Neuronal stem cell (in vitro differentiated cells): ENCODE measurements around the gene RCBTB1.
"Not testable (repeated sequence)": the region's sequence is repeated elsewhere in the genome, so short reads cannot be mapped to it uniquely, and the experiment has no call there.

ENCODE experiments used
- DNase-seq: peaks from one replicate; pipeline ENCODE4 v3.0.0-alpha.2; 2013; ENCODE audit warnings: low spot score
- H2AFZ ChIP-seq: one replicate; pipeline ENCODE4 v1.6.1; 2013; ENCODE audit warnings: mild to moderate bottlenecking, low read length, inconsistent platforms
- H2AK5ac ChIP-seq: 2 replicates; pipeline ENCODE4 v1.6.1; 2013; ENCODE audit warnings: low read depth, mild to moderate bottlenecking, inconsistent platforms, low read length, moderate library complexity, mixed read lengths
- H2BK120ac ChIP-seq: 2 replicates; pipeline ENCODE4 v1.6.1; 2013; ENCODE audit warnings: low read depth, mild to moderate bottlenecking, inconsistent platforms, low read length, moderate library complexity, mixed read lengths
- H2BK12ac ChIP-seq: one replicate; pipeline ENCODE4 v1.6.1; 2013; ENCODE audit warnings: low read length, inconsistent platforms
- H2BK15ac ChIP-seq: 2 replicates; pipeline ENCODE4 v1.6.1; 2013; ENCODE audit warnings: mild to moderate bottlenecking, low read length, inconsistent platforms, mixed read lengths
- H2BK5ac ChIP-seq: one replicate; pipeline ENCODE4 v1.6.1; 2013; ENCODE audit warnings: inconsistent platforms, mild to moderate bottlenecking, low read length, moderate library complexity
- H3K14ac ChIP-seq: one replicate; pipeline ENCODE4 v1.6.1; 2013; ENCODE audit warnings: low read length, inconsistent platforms
- H3K18ac ChIP-seq: 2 replicates; pipeline ENCODE4 v1.6.1; 2013; ENCODE audit warnings: low read length, inconsistent platforms
- H3K23ac ChIP-seq: 2 replicates; pipeline ENCODE4 v1.6.1; 2013; ENCODE audit warnings: low read depth, mild to moderate bottlenecking, mixed read lengths, low read length, inconsistent platforms; ENCODE audit not compliant: poor library complexity
- H3K27ac ChIP-seq: replicated peaks from 3 replicates; pipeline ENCODE4 v1.5.1; 2013; ENCODE audit warnings: low read length, inconsistent platforms
- H3K27me3 ChIP-seq, 3 experiments: 2 replicates each; pipeline ENCODE4 v1.6.1; 2013; ENCODE audit warnings: low read length in 3 of 3, mild to moderate bottlenecking in 2 of 3, inconsistent platforms in 1 of 3, low read depth in 1 of 3, mixed read lengths in 1 of 3, moderate library complexity in 1 of 3; ENCODE audit not compliant: control insufficient read depth in 3 of 3, insufficient read depth in 3 of 3
- H3K36me3 ChIP-seq, 2 donors: replicated peaks in 1 of 2; 2 replicates each; pipeline ENCODE4 v1.6.1; 2013; ENCODE audit warnings: low read length in 2 of 2; ENCODE audit not compliant: control insufficient read depth in 2 of 2, insufficient read depth in 2 of 2
- H3K4ac ChIP-seq: 2 replicates; pipeline ENCODE4 v1.6.1; 2013; ENCODE audit warnings: inconsistent platforms, mild to moderate bottlenecking, low read length, moderate library complexity
- H3K4me1 ChIP-seq, 2 donors: 1 replicate in 1 of 2; 2 replicates in 1 of 2; pipeline ENCODE4 v1.6.1; 2013; ENCODE audit warnings: low read length in 2 of 2, low read depth in 1 of 2; ENCODE audit not compliant: control insufficient read depth in 2 of 2, insufficient read depth in 1 of 2
- H3K4me2 ChIP-seq: one replicate; pipeline ENCODE4 v1.6.1; 2013; ENCODE audit warnings: mild to moderate bottlenecking, low read length, inconsistent platforms; ENCODE audit not compliant: insufficient read depth, poor library complexity, severe bottlenecking
- H3K4me3 ChIP-seq, 2 donors: 2 replicates each; pipeline ENCODE4 v1.5.1; 2013; ENCODE audit warnings: low read length in 2 of 2, mild to moderate bottlenecking in 2 of 2, inconsistent platforms in 1 of 2, moderate library complexity in 1 of 2
- H3K79me1 ChIP-seq: one replicate; pipeline ENCODE4 v1.6.1; 2013; ENCODE audit warnings: low read depth, mild to moderate bottlenecking, inconsistent platforms, low read length, moderate library complexity
- H3K9ac ChIP-seq: one replicate; pipeline ENCODE4 v1.6.1; 2013; ENCODE audit warnings: mild to moderate bottlenecking, low read depth, low read length, inconsistent platforms; ENCODE audit not compliant: poor library complexity
- H3K9me3 ChIP-seq, 2 donors: replicated peaks in 1 of 2; 2 replicates each; pipeline versions ENCODE3 to v1.6.1; 2013; ENCODE audit warnings: low read length in 2 of 2, mild to moderate bottlenecking in 2 of 2, inconsistent platforms in 1 of 2, low read depth in 1 of 2, mixed read lengths in 1 of 2, moderate library complexity in 1 of 2; ENCODE audit not compliant: control insufficient read depth in 2 of 2, insufficient read depth in 1 of 2
- H4K8ac ChIP-seq: one replicate; pipeline ENCODE4 v1.6.1; 2013; ENCODE audit warnings: low read depth, mild to moderate bottlenecking, inconsistent platforms, low read length, moderate library complexity
- H4K91ac ChIP-seq: one replicate; pipeline ENCODE4 v1.6.1; 2013; ENCODE audit warnings: low read length, low read depth, mild to moderate bottlenecking, inconsistent platforms; ENCODE audit not compliant: poor library complexity
- WGBS, 2 donors: extraction: QIAGEN DNeasy Blood & Tissue Kit; methylation state at CpG; one replicate each; pipeline ENCODE4 v1.1.7; 2013; ENCODE audit warnings: missing lambda C conversion rate in 2 of 2, mixed read lengths in 1 of 2; ENCODE audit not compliant: insufficient read length in 2 of 2, insufficient replicate concordance in 1 of 2; ENCODE audit errors: extremely low coverage in 2 of 2; 5-methylcytosine and 5-hydroxymethylcytosine counted together

Gene RCBTB1

GRCh38 chr13:49594576-49594975, 9.2 kb upstream of the RCBTB1 start:
- DNase-seq, result no peak
- H3K14ac ChIP-seq, result no peak overlapping the region
- no peak overlapping the region for H4K8ac ChIP-seq
- H3K4me2 ChIP-seq, result no peak overlapping the region
- no peaks in the 10 kb centered on the region for H3K27me3 ChIP-seq
- H3K4me1 ChIP-seq, result no peaks in the 10 kb centered on the region
- H2AK5ac ChIP-seq, result no peak overlapping the region
- peaks cover 1% of the 10 kb centered on the region for H3K79me1 ChIP-seq
- H2BK5ac ChIP-seq, result no peak overlapping the region
- no peak overlapping the region for H2AFZ ChIP-seq
- H3K36me3 ChIP-seq, result no peaks in the 10 kb centered on the region
- H4K91ac ChIP-seq, result no peak overlapping the region
- no peak overlapping the region for H3K9ac ChIP-seq
- no peak overlapping the region for H3K4ac ChIP-seq
- H3K4me3 ChIP-seq, result no peak overlapping the region
- H3K23ac ChIP-seq, result no peak overlapping the region
- no peak overlapping the region for H2BK120ac ChIP-seq
- peaks cover 0 to 3% of the 10 kb centered on the region in 2 donors for H3K9me3 ChIP-seq
- no peak overlapping the region for H2BK12ac ChIP-seq
- H2BK15ac ChIP-seq, result no peak overlapping the region
- no peak overlapping the region for H3K18ac ChIP-seq
- no peak overlapping the region for H3K27ac ChIP-seq

- H3K18ac ChIP-seq, H4K8ac ChIP-seq, H3K27me3 ChIP-seq, H4K91ac ChIP-seq, H3K23ac ChIP-seq, H3K36me3 ChIP-seq, H3K9ac ChIP-seq, H2BK120ac ChIP-seq, H2AFZ ChIP-seq, H3K79me1 ChIP-seq, H2BK5ac ChIP-seq, H2AK5ac ChIP-seq, H3K4me2 ChIP-seq, H2BK12ac ChIP-seq, H3K4me3 ChIP-seq, H3K9me3 ChIP-seq, H2BK15ac ChIP-seq, H3K27ac ChIP-seq, H3K4ac ChIP-seq, H3K14ac ChIP-seq, DNase-seq, H3K4me1 ChIP-seq: not testable (repeated sequence)
- WGBS, 2 donors, result no CpG with 5 or more reads among the region's 4 CpGs
Observed at GRCh38 chr13:49593876-49594275, 8.5 kb upstream of the RCBTB1 start.

GRCh38 chr13:49590714-49591113, 5.4 kb upstream of the RCBTB1 start:
- H3K27me3 ChIP-seq, H3K4ac ChIP-seq, H2BK15ac ChIP-seq, DNase-seq, H3K14ac ChIP-seq, H3K4me3 ChIP-seq, H2AK5ac ChIP-seq, H3K36me3 ChIP-seq, H3K4me1 ChIP-seq, H3K27ac ChIP-seq, H3K79me1 ChIP-seq, H4K91ac ChIP-seq, H2BK5ac ChIP-seq, H3K9ac ChIP-seq, H3K4me2 ChIP-seq, H3K23ac ChIP-seq, H2BK120ac ChIP-seq, H3K18ac ChIP-seq, H4K8ac ChIP-seq, H2BK12ac ChIP-seq, H3K9me3 ChIP-seq, H2AFZ ChIP-seq: not testable (repeated sequence)
- no CpG with 5 or more reads among the region's 3 CpGs for WGBS, 2 donors

DNA sequence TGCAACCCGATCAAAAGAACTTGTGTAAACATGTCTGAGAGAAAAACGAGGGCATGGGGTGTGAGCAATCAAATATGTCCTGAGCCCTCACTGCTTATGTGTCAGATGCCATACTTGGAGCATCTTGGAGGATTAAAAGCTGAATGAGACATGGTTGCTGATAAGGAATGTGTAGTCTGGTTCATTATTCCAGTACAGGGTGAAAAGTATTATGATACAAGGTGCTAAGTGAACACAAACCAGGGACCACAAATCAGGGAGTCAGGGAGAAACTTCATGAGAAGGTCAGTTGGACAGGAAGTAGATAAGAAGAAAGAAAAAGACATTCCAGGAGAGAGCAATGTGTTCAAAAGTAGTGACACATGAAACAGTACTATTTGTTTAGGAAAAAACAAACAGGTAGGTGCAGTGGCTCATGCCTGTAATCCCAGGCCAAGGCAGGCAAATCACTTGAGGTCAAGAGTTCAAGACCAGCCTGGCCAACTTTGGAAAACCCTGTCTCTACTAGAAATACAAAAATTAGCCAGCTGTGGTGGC, 2.0 kb upstream of the RCBTB1 start:
- no peak overlapping the region for H4K91ac ChIP-seq
- no peak overlapping the region for H3K18ac ChIP-seq
- H3K9ac ChIP-seq, result no peak overlapping the region
- no peak overlapping the region for H3K4me3 ChIP-seq
- peaks cover 2 to 11% of the 10 kb centered on the region in 2 donors for H3K4me1 ChIP-seq
- no peak overlapping the region for H3K4me2 ChIP-seq
- no peak for DNase-seq
- no peak overlapping the region for H3K23ac ChIP-seq
- H2BK12ac ChIP-seq, result no peak overlapping the region
- no peak overlapping the region for H2BK120ac ChIP-seq
- H3K27ac ChIP-seq, result no peak overlapping the region
- no peak overlapping the region for H2BK15ac ChIP-seq
- no peak overlapping the region for H4K8ac ChIP-seq
- no peak overlapping the region for H2AK5ac ChIP-seq
- H3K4ac ChIP-seq, result no peak overlapping the region
- H3K27me3 ChIP-seq, result no peaks in the 10 kb centered on the region
- H3K9me3 ChIP-seq, result no peaks in the 10 kb centered on the region
- no peak overlapping the region for H3K14ac ChIP-seq
- peaks cover 0 to 9% of the 10 kb centered on the region in 2 donors for H3K36me3 ChIP-seq
- WGBS, 2 donors, result no CpG with 5 or more reads among the region's 2 CpGs
- no peak overlapping the region for H2BK5ac ChIP-seq
- peaks cover 5% of the 10 kb centered on the region for H3K79me1 ChIP-seq
- H2AFZ ChIP-seq, result peak overlapping the region; percentile 21
